RWPE1 (cell line): Measurements from ENCODE around the gene FGF18.

Experiments
- CTCF ChIA-PET: fragments of 350-600 bp; sonication (Branson Sonifier 250); formaldehyde crosslinking; extraction: SDS; loops from one replicate; lab custom pipeline; 2021; lab: Yijun Ruan, JAX
- POLR2A ChIA-PET: fragments of 400-600 bp; formaldehyde crosslinking; extraction: SDS; loops from one replicate; lab custom pipeline; 2020; ENCODE audit warnings: antibody characterized with exemption; ENCODE audit not compliant: low non-redundant PET; lab: Yijun Ruan, JAX
- DNase-seq: peaks from one replicate; pipeline ENCODE4 v3.0.0; 2012; ENCODE audit warnings: low spot score
- H3K27ac ChIP-seq: fragments of 450-650 bp; 2 replicates; pipeline ENCODE4 v1.5.1; 2017
- CTCF ChIP-seq: fragments of 450-650 bp; conservative IDR thresholded peaks from 2 replicates; pipeline ENCODE4 v1.5.1; 2017; ENCODE audit warnings: low read depth, mild to moderate bottlenecking

FGF18 gene

GRCh38 chr5:171422495-171422894 is 3.0 kb downstream of the FGF18 start:
- POLR2A ChIA-PET, result no interaction called here
- CTCF ChIA-PET, result interaction anchor here (0.6 kb wide), 2 partner anchors 439 to 1255 kb away, joined by 3 read pairs; no protein-coding TSS in a partner anchor
- DNase-seq, result no peak

DNA sequence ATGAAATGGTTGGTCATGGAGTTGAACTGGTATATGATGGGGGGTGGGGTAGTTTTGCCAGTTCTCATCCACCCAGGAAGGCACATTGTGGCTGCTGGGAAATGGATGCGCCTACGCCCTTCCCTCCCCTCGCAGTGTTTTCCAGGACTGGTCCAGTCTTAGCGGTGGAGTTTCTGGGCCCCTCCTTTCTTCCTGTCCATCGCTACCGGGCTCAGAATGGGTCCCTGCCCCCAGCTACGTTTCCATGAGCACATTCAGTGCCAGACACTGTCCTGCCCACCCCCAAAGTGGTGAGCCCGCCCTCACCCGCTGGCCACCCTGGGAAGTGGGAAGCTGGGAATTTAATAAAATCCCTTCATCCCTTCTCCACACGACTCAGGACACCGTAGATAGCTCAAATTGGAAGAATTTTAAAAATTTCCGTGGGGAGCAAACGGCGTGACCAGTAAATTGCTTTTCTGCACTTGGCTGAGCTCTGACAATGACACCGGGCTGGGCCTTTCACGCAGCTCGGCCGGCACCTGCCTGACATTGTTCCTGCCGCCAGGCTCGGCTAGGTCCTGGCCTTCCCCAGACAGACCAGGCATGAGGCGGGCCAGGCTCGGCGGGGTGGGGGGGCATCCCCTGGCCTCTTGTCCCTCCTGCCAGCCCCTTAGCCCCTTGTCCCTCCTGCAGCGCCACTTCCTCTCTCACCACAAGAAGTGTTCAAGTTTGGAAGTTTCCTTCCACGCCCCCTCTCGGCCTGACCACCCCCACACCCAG is 3.6 kb downstream of the FGF18 start:
- ChIA-PET POLR2A (no interaction called here), CTCF (no interaction called here)
- no peak for DNase-seq
- H3K27ac ChIP-seq, result no peak overlapping the region
- TF ChIP-seq CTCF, result no peak

More at GRCh38 chr5:171422495-171422894, 3.0 kb downstream of the FGF18 start:
- no peak overlapping the region for H3K27ac ChIP-seq
- TF ChIP-seq CTCF, result no peak

- POLR2A ChIA-PET, result no interaction called here
- CTCF ChIA-PET, result interaction anchor here (0.6 kb wide), 2 partner anchors 433 to 457 kb away, joined by 3 to 4 read pairs; no protein-coding TSS in a partner anchor
- H3K27ac ChIP-seq, result no peak overlapping the region
- DNase-seq, result no peak
- no peak for TF ChIP-seq CTCF
Measured at GRCh38 chr5:171424726-171425125, 5.3 kb downstream of the FGF18 start.

GRCh38 chr5:171425596-171426244 is 6.3 kb downstream of the FGF18 start:
- DNase-seq, result no peak
- H3K27ac ChIP-seq, result no peak overlapping the region
- POLR2A ChIA-PET, result no interaction called here
- no peak for TF ChIP-seq CTCF
- CTCF ChIA-PET, result interaction anchor here (0.6 kb wide), 1 partner anchor 92 kb away, joined by 4 read pairs; no protein-coding TSS in a partner anchor

GRCh38 chr5:171426266-171426665 is 6.8 kb downstream of the FGF18 start:
- no peak overlapping the region for H3K27ac ChIP-seq
- POLR2A ChIA-PET, result no interaction called here
- DNase-seq, result no peak
- CTCF ChIA-PET, result interaction anchor here (0.9 kb wide), 1 partner anchor 18 kb away, joined by 3 read pairs; no protein-coding TSS in a partner anchor
- no peak for TF ChIP-seq CTCF

DNA sequence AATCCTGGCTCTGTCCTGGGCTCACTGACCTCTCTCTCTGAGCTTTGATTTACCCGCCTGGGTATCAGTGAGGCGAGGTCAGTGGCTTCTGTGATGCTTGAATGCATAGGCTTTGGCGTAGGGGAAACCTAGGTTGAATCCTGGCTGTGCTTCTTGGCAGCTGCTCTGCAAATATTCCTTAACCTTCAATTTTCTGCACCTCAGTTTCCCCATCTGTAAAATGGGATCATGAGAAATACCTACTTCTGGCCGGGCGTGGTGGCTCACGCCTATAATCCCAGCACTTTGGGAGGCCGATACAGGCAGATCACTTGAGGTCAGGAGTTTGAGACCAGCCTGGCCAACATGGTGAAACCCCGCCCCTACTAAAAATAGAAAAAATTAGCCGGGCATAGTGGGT is 7.2 kb downstream of the FGF18 start:
- ChIA-PET CTCF (interaction anchor here (0.9 kb wide), 1 partner anchor 19 kb away, joined by 3 read pairs; no protein-coding TSS in a partner anchor), POLR2A (no interaction called here)
- H3K27ac ChIP-seq, result no peak overlapping the region
- no peak for TF ChIP-seq CTCF
- DNase-seq, result no peak
